HCT116 (cell line): ENCODE results near the gene ABCC11. TPM values are rescaled to one million over a fixed set of nuclear protein-coding genes. Genes with fewer than 3 reads are reported as not detected.

ENCODE experiments used
- ATAC-seq: fragments of 200-7000 bp; cut with Tn5 transposase; 2 replicates; pipeline ENCODE4 v1.9.1; 2020; ENCODE audit warnings: mild to moderate bottlenecking, moderate library complexity
- BruUV-seq: library from RNA; stranded (reverse); fragments of 400-500 nt; replicated peaks from 2 replicates; lab custom pipeline; 2021; lab: Mats Ljungman, UMichigan
- CTCF ChIA-PET: fragments of 300-600 bp; sonication (Branson Sonifier 250); formaldehyde crosslinking; loops from one replicate; lab custom pipeline; 2021; ENCODE audit warnings: antibody characterized with exemption; lab: Charles Lee
- POLR2A ChIA-PET: fragments of 300-600, 350-600 bp; sonication (Branson Sonifier 250); formaldehyde crosslinking; loops from one replicate; lab custom pipeline; 2021; ENCODE audit warnings: antibody characterized with exemption; lab: Charles Lee
- RAD21 ChIA-PET, 2 experiments: fragments of 300-600 bp; sonication (Branson Sonifier 250); formaldehyde crosslinking; loops; one replicate each; lab custom pipeline; 2023; ENCODE audit warnings: low total read pairs in 2 of 2; ENCODE audit not compliant: uncharacterized antibody in 2 of 2, unreplicated experiment in 2 of 2, low non-redundant PET in 1 of 2; lab: Charles Lee
- DNase-seq: peaks from one replicate; pipeline ENCODE4 v3.0.0-alpha.2; 2010; ENCODE audit warnings: low read depth, low spot score
- H2AFZ ChIP-seq: fragments of 200-600 bp; shearing (Covaris generic), sonication (generic); 2 replicates; pipeline ENCODE4 v1.6.1; 2017; ENCODE audit warnings: low read depth, mixed run types, mixed read lengths, antibody characterized with exemption, low read length; ENCODE audit not compliant: poor library complexity, severe bottlenecking
- H3K27ac ChIP-seq: 2 replicates; pipeline ENCODE4 v1.5.1; 2012; ENCODE audit warnings: low read depth, low read length
- H3K27me3 ChIP-seq: fragments of 200-600 bp; sonication (generic); 2 replicates; pipeline ENCODE4 v1.6.1; 2016; ENCODE audit warnings: mixed run types, low read length, mixed read lengths; ENCODE audit not compliant: insufficient read depth
- H3K36me3 ChIP-seq, 2 experiments: fragments of 200-500 bp in 1 of 2; fragments of 200-600 bp in 1 of 2; sonication (Bioruptor generic) in 1 of 2; sonication (generic) in 1 of 2; 2 replicates each; pipeline versions ENCODE4 v1.5.1 to v1.6.1; 2014 to 2016; ENCODE audit warnings: low read length in 2 of 2, inconsistent platforms in 1 of 2, mixed read lengths in 1 of 2, mixed run types in 1 of 2; ENCODE audit not compliant: insufficient read depth in 2 of 2, control insufficient read depth in 1 of 2
- H3K4me1 ChIP-seq, 2 experiments: fragments of 200-600 bp in 1 of 2; sonication (generic) in 1 of 2; 2 replicates each; pipeline versions ENCODE4 v1.5.1 to v1.6.1; 2012 to 2017; ENCODE audit warnings: low read length in 2 of 2, inconsistent platforms in 1 of 2, mild to moderate bottlenecking in 1 of 2, mixed read lengths in 1 of 2, mixed run types in 1 of 2, moderate library complexity in 1 of 2; ENCODE audit not compliant: insufficient read depth in 2 of 2, control insufficient read depth in 1 of 2
- H3K4me2 ChIP-seq: fragments of 200-600 bp; sonication (generic); 2 replicates; pipeline ENCODE4 v1.6.1; 2017; ENCODE audit warnings: mixed run types, low read length, mixed read lengths
- H3K4me3 ChIP-seq, 2 experiments: fragments of 200-600 bp in 1 of 2; sonication (generic) in 1 of 2; replicated peaks in 1 of 2; 2 replicates each; pipeline ENCODE4 v1.5.1; 2011 to 2016; ENCODE audit warnings: low read length in 2 of 2, control low read depth in 1 of 2, low read depth in 1 of 2, mild to moderate bottlenecking in 1 of 2, mixed read lengths in 1 of 2, mixed run types in 1 of 2
- H3K79me2 ChIP-seq: fragments of 200-600 bp; sonication (generic); 2 replicates; pipeline ENCODE4 v1.6.1; 2017; ENCODE audit warnings: mild to moderate bottlenecking, mixed run types, low read length, moderate library complexity, mixed read lengths; ENCODE audit not compliant: insufficient read depth
- H3K9ac ChIP-seq: fragments of 200-600 bp; sonication (generic); 2 replicates; pipeline ENCODE4 v1.6.1; 2016; ENCODE audit warnings: low read length, mixed read lengths
- H3K9me2 ChIP-seq: fragments of 200-600 bp; sonication (generic), shearing (Covaris generic); 2 replicates; pipeline ENCODE4 v1.6.1; 2017; ENCODE audit warnings: mixed run types, mild to moderate bottlenecking, moderate library complexity; ENCODE audit not compliant: insufficient read depth
- H3K9me3 ChIP-seq, 2 experiments: fragments of 200-500 bp in 1 of 2; fragments of 200-600 bp in 1 of 2; sonication (Bioruptor generic) in 1 of 2; sonication (generic) in 1 of 2; 2 replicates each; pipeline ENCODE4 v1.6.1; 2014 to 2017; ENCODE audit warnings: low read length in 2 of 2, mixed read lengths in 2 of 2, inconsistent platforms in 1 of 2, low read depth in 1 of 2, mild to moderate bottlenecking in 1 of 2, mixed run types in 1 of 2, moderate library complexity in 1 of 2; ENCODE audit not compliant: control insufficient read depth in 1 of 2, insufficient read depth in 1 of 2
- H4K20me1 ChIP-seq: fragments of 200-600 bp; sonication (generic), shearing (Covaris generic); 2 replicates; pipeline ENCODE4 v1.6.1; 2017; ENCODE audit warnings: mixed run types, mild to moderate bottlenecking, moderate library complexity; ENCODE audit not compliant: insufficient read depth
- ATF3 ChIP-seq: IDR thresholded peaks from 2 replicates; pipeline ENCODE4 v1.6.1; 2012
- CBX3 ChIP-seq: IDR thresholded peaks from 2 replicates; pipeline ENCODE4 v1.6.1; 2012; ENCODE audit warnings: low read depth
- CEBPB ChIP-seq: IDR thresholded peaks from 2 replicates; pipeline ENCODE4 v1.6.1; 2012; ENCODE audit warnings: low read depth
- ELF1 ChIP-seq: IDR thresholded peaks from 2 replicates; pipeline ENCODE4 v1.6.1; 2012; ENCODE audit warnings: low read depth, borderline replicate concordance
- EZH2 ChIP-seq: fragments of 200-600 bp; sonication (generic); IDR thresholded peaks from 2 replicates; pipeline ENCODE4 v1.6.1; 2017; ENCODE audit warnings: antibody characterized with exemption, mixed run types
- FOSL1 ChIP-seq: IDR thresholded peaks from 2 replicates; pipeline ENCODE4 v1.6.1; 2012; ENCODE audit warnings: low read depth
- POLR2AphosphoS5 ChIP-seq: IDR thresholded peaks from 2 replicates; pipeline ENCODE4 v1.6.1; 2011; ENCODE audit warnings: mild to moderate bottlenecking, low read depth, low read length, moderate library complexity
- SRF ChIP-seq: IDR thresholded peaks from 2 replicates; pipeline ENCODE4 v1.6.1; 2012; ENCODE audit warnings: low read depth
- TCF7L2 ChIP-seq: IDR thresholded peaks from 2 replicates; pipeline ENCODE4 v1.7.0; 2011; ENCODE audit warnings: borderline replicate concordance, inconsistent platforms; ENCODE audit not compliant: insufficient read depth, insufficient read length; ENCODE audit errors: extremely low read depth
- YY1 ChIP-seq: IDR thresholded peaks from 2 replicates; pipeline ENCODE4 v1.6.1; 2011; ENCODE audit warnings: low read length, low read depth, moderate library complexity, mild to moderate bottlenecking; ENCODE audit not compliant: insufficient replicate concordance; ENCODE audit errors: extremely low read depth
- ZFX ChIP-seq: fragments of 450-650 bp; IDR thresholded peaks from 2 replicates; pipeline ENCODE4 v1.6.1; 2017
- ZNF274 ChIP-seq: fragments of 200-500 bp; sonication (Bioruptor generic); IDR thresholded peaks from 2 replicates; pipeline ENCODE4 v1.6.1; 2014; ENCODE audit warnings: mild to moderate bottlenecking, low read depth, low read length, inconsistent platforms
- intact Hi-C: fragments of 100-400 bp; cut with micrococcal nuclease; formaldehyde crosslinking; loops from 2 replicates; pipeline ENCODE4 v1.10.0; 2022
- total RNA-seq: library from RNA; stranded (reverse); gene quantifications from one replicate; pipeline ENCODE4 v1.2.1, GENCODE V29; 2021; ENCODE audit not compliant: unreplicated experiment

Gene ABCC11
- total RNA-seq, 1 experiment from 2014 or later: 0.54 TPM

- ATAC-seq: no peak
- ChIA-PET POLR2A (no interaction called here), RAD21 (no interaction called here)
Measured at GRCh38 chr16:48161906-48162305, 85.4 kb downstream of the ABCC11 start.

GRCh38 chr16:48160575-48160974, 86.8 kb downstream of the ABCC11 start:
- H3K9me2 ChIP-seq: no peaks in the 10 kb centered on the region
- no peak for ATAC-seq
- H3K4me1 ChIP-seq: peaks cover 14 to 41% of the 10 kb centered on the region in 2 experiments
- no TSS peak for BruUV-seq
- H3K9ac ChIP-seq: no peak overlapping the region
- TF ChIP-seq ATF3: no peak
- TF ChIP-seq CEBPB: no peak
- TF ChIP-seq FOSL1: no peak
- no peak for TF ChIP-seq ZNF274
- no peak for TF ChIP-seq ELF1
- no peak for TF ChIP-seq SRF
- no peak for TF ChIP-seq TCF7L2
- TF ChIP-seq ZFX: no peak
- TF ChIP-seq CBX3: no peak
- no peak for TF ChIP-seq POLR2AphosphoS5
- TF ChIP-seq YY1: no peak
- TF ChIP-seq, all 23 proteins: peak for 0
- no peaks in the 10 kb centered on the region for H3K79me2 ChIP-seq
- H3K36me3 ChIP-seq: no peaks in the 10 kb centered on the region
- H4K20me1 ChIP-seq: no peaks in the 10 kb centered on the region
- ChIA-PET CTCF (no interaction called here), RAD21 (no interaction called here), POLR2A (no interaction called here)
- DNase-seq: no peak
- H3K4me2 ChIP-seq: no peak overlapping the region
- no peak overlapping the region for H3K27ac ChIP-seq
- H2AFZ ChIP-seq: no peak overlapping the region
- no peaks in the 10 kb centered on the region for H3K9me3 ChIP-seq
- no peak overlapping the region for H3K4me3 ChIP-seq
- H3K27me3 ChIP-seq: no peaks in the 10 kb centered on the region
- intact Hi-C loops: loop anchor here (10.0 kb wide), 1 partner anchor 1306 kb away; no protein-coding TSS in a partner anchor

More at GRCh38 chr16:48161906-48162305, 85.4 kb downstream of the ABCC11 start:
- H3K4me2 ChIP-seq: no peak overlapping the region
- no peaks in the 10 kb centered on the region for H3K79me2 ChIP-seq
- H3K9me3 ChIP-seq: no peaks in the 10 kb centered on the region
- no peaks in the 10 kb centered on the region for H3K9me2 ChIP-seq
- H3K27ac ChIP-seq: no peak overlapping the region
- H3K27me3 ChIP-seq: no peaks in the 10 kb centered on the region
- no peak overlapping the region for H3K4me3 ChIP-seq
- CTCF ChIA-PET: interaction anchor here (1.1 kb wide), 1 partner anchor 1020 kb away, joined by 3 read pairs; no protein-coding TSS in a partner anchor
- H4K20me1 ChIP-seq: no peaks in the 10 kb centered on the region
- no peaks in the 10 kb centered on the region for H3K36me3 ChIP-seq
- BruUV-seq: no TSS peak
- intact Hi-C loops: loop anchor here (10.0 kb wide), 1 partner anchor 1307 kb away; no protein-coding TSS in a partner anchor
- no peak overlapping the region for H2AFZ ChIP-seq
- no peak for DNase-seq
- peaks cover 12 to 32% of the 10 kb centered on the region in 2 experiments for H3K4me1 ChIP-seq
- no peak for TF ChIP-seq EZH2
- TF ChIP-seq ZFX: no peak
- TF ChIP-seq POLR2AphosphoS5: no peak
- TF ChIP-seq FOSL1: no peak
- H3K9ac ChIP-seq: no peak overlapping the region
